Measurements from ENCODE around the gene LETM1.

Gene LETM1

GRCh38 chr4:1806596-1807331, 49.2 kb downstream of the LETM1 start:
- no peak for DNase-seq (ENCODE audit: low read depth)

- DNase-seq (ENCODE audit: low read depth) = no peak
Measured at GRCh38 chr4:1806223-1806564, 49.8 kb downstream of the LETM1 start.

- no peak for DNase-seq (ENCODE audit: low read depth)
Measured at GRCh38 chr4:1805493-1806222, 50.3 kb downstream of the LETM1 start.

GRCh38 chr4:1804638-1805492, 51.1 kb downstream of the LETM1 start:
- no peak for DNase-seq (ENCODE audit: low read depth)

- DNase-seq (ENCODE audit: low read depth) = no peak
Measured at GRCh38 chr4:1803523-1804423, 52.2 kb downstream of the LETM1 start.

- DNase-seq (ENCODE audit: low read depth) = no peak
Measured at GRCh38 chr4:1802720-1803522, 53.0 kb downstream of the LETM1 start.

GRCh38 chr4:1802151-1802715, 53.7 kb downstream of the LETM1 start:
- no peak for DNase-seq (ENCODE audit: low read depth)

- DNase-seq (ENCODE audit: low read depth) = no peak
Measured at GRCh38 chr4:1801286-1801958, 54.5 kb downstream of the LETM1 start.

GRCh38 chr4:1800805-1801204, 55.2 kb downstream of the LETM1 start:
- no peak for DNase-seq (ENCODE audit: low read depth)

GRCh38 chr4:1799387-1800375, 56.3 kb downstream of the LETM1 start:
- DNase-seq (ENCODE audit: low read depth) = no peak

- DNase-seq (ENCODE audit: low read depth) = no peak
Measured at GRCh38 chr4:1798580-1799386, 57.2 kb downstream of the LETM1 start.

- DNase-seq (ENCODE audit: low read depth) = no peak
Measured at GRCh38 chr4:1797861-1798579, 57.9 kb downstream of the LETM1 start.

- no peak for DNase-seq (ENCODE audit: low read depth)
Measured at GRCh38 chr4:1797298-1797860, 58.6 kb downstream of the LETM1 start.

GRCh38 chr4:1796486-1797204, 59.3 kb downstream of the LETM1 start:
- DNase-seq (ENCODE audit: low read depth) = no peak

GRCh38 chr4:1795299-1796195, 60.4 kb downstream of the LETM1 start:
- DNase-seq (ENCODE audit: low read depth) = no peak

Data from stimulated activated CD4-positive, alpha-beta T cell treated with anti-CD3 and anti-CD28 coated beads, Interleukin-2, amount 100 ng/mL, for 4 hours (primary cell).